ENCODE data around the gene CFAP77. TPM values are rescaled to one million over a fixed set of nuclear protein-coding genes. Genes with fewer than 3 reads are reported as not detected.

CFAP77 gene
- polyA plus RNA-seq, 1 of the 3 experiments (the other 2 are of a cell fraction) = 1.1 TPM

DNA sequence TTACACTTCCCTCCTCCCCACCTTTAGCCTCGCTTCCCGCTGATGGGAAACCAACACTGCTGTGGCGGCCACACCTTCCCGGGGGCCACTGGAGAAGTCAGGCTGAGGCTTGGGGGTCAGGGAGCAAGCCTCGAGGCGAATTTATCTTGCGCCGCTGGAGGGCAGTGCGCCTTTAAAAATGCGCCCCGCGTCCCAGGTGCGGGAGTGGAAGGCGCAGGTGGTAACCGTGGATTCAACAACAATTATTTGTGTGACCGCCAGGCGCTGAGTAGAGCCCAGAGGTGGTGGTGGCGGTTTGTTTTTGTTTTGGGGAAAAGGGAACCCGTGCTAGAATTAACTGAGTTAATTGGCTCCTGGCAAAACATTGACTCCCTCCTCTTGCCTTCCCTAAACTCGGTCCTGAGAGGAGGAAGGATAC is 1.1 kb downstream of the CFAP77 start:
- DNase-seq = peak; percentile 67
- no peaks in the 10 kb centered on the region for H3K9me3 ChIP-seq
- no peaks in the 10 kb centered on the region for H3K9me2 ChIP-seq
- CTCF ChIA-PET = interaction anchor here (0.7 to 9.5 kb wide), 6 partner anchors 90 to 388 kb away, joined by 3 to 72 read pairs (median 4); no protein-coding TSS in a partner anchor
- no peaks in the 10 kb centered on the region for H4K20me1 ChIP-seq (ENCODE audit: insufficient read depth)
- H3K4me2 ChIP-seq = no peak overlapping the region
- no peaks in the 10 kb centered on the region for H3K36me3 ChIP-seq (replicated peaks in 1 of 2; ENCODE audit: control insufficient read depth in 1 of 2, insufficient read depth in 2 of 2, low read length in 1 of 2)
- H2AFZ ChIP-seq (ENCODE audit: low read depth) = no peak overlapping the region
- POLR2A ChIA-PET = no interaction called here
- H3K9ac ChIP-seq = no peak overlapping the region
- peaks cover 9% of the 10 kb centered on the region for H3K79me2 ChIP-seq (ENCODE audit: insufficient read depth)
- H3F3A ChIP-seq (replicated peaks; ENCODE audit: insufficient read depth) = peaks cover 8% of the 10 kb centered on the region
- peaks cover 0 to 21% of the 10 kb centered on the region in 2 experiments; a peak in 2 of 4 replicates for H3K4me1 ChIP-seq (ENCODE audit: control insufficient read depth in 1 of 2, insufficient read depth in 2 of 2, low read depth in 1 of 2, low read length in 1 of 2)
- TF ChIP-seq POLR2AphosphoS5 (IDR thresholded peaks at IDR 0.05; ENCODE audit: low read depth, low read length) (no peak), YY1 (IDR thresholded peaks at IDR 0.05; ENCODE audit: low read depth) (no peak), MAX (IDR thresholded peaks at IDR 0.05; ENCODE audit: low read depth) (no peak), FOXJ3 (CRISPR knock-in tag; IDR thresholded peaks at IDR 0.05) (no peak), SMC3 (IDR thresholded peaks at IDR 0.05; ENCODE audit: low read depth, low read length) (peak; percentile 40), RAD21 (IDR thresholded peaks at IDR 0.05; ENCODE audit: low read length) (peak; percentile 71), GATA2 (CRISPR knock-in tag; IDR thresholded peaks at IDR 0.05) (no peak)
- TF ChIP-seq, protein P1, sequence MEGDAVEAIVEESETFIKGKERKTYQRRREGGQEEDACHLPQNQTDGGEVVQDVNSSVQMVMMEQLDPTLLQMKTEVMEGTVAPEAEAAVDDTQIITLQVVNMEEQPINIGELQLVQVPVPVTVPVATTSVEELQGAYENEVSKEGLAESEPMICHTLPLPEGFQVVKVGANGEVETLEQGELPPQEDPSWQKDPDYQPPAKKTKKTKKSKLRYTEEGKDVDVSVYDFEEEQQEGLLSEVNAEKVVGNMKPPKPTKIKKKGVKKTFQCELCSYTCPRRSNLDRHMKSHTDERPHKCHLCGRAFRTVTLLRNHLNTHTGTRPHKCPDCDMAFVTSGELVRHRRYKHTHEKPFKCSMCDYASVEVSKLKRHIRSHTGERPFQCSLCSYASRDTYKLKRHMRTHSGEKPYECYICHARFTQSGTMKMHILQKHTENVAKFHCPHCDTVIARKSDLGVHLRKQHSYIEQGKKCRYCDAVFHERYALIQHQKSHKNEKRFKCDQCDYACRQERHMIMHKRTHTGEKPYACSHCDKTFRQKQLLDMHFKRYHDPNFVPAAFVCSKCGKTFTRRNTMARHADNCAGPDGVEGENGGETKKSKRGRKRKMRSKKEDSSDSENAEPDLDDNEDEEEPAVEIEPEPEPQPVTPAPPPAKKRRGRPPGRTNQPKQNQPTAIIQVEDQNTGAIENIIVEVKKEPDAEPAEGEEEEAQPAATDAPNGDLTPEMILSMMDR (IDR thresholded peaks at IDR 0.05) = peak; percentile 53
- H3K4me3 ChIP-seq (ENCODE audit: low read depth in 2 of 2, low read length in 1 of 2) = no peak overlapping the region; a peak in 2 of 4 replicates
- no peaks in the 10 kb centered on the region for H3K27me3 ChIP-seq (ENCODE audit: insufficient read depth)
- H3K27ac ChIP-seq (ENCODE audit: low read depth in 2 of 2, low read length in 1 of 2) = no peak overlapping the region
- 68% methylated on average over 20 of the region's 20 CpGs for WGBS (ENCODE audit: low lambda C conversion rate)

- no peaks in the 10 kb centered on the region for H3K27me3 ChIP-seq (ENCODE audit: insufficient read depth)
- POLR2A ChIA-PET = no interaction called here
- WGBS (ENCODE audit: low lambda C conversion rate) = 55% methylated on average over 7 of the region's 8 CpGs
Measured at GRCh38 chr9:132412089-132412488, 2.1 kb downstream of the CFAP77 start.

More at GRCh38 chr9:132412089-132412488, 2.1 kb downstream of the CFAP77 start:
- Histone ChIP-seq H3K4me3 (ENCODE audit: low read depth in 2 of 2, low read length in 1 of 2) (no peak overlapping the region; a peak in 1 of 4 replicates), H3K9ac (no peak overlapping the region), H3K4me2 (no peak overlapping the region), H3F3A (replicated peaks; ENCODE audit: insufficient read depth) (peaks cover 8% of the 10 kb centered on the region), H3K79me2 (ENCODE audit: insufficient read depth) (no peaks in the 10 kb centered on the region), H3K4me1 (ENCODE audit: control insufficient read depth in 1 of 2, insufficient read depth in 2 of 2, low read depth in 1 of 2, low read length in 1 of 2) (peaks cover 0 to 17% of the 10 kb centered on the region in 2 experiments; a peak in 2 of 4 replicates), H3K9me3 (no peaks in the 10 kb centered on the region), H3K27ac (ENCODE audit: low read depth in 2 of 2, low read length in 1 of 2) (no peak overlapping the region), H3K36me3 (replicated peaks in 1 of 2; ENCODE audit: control insufficient read depth in 1 of 2, insufficient read depth in 2 of 2, low read length in 1 of 2) (no peaks in the 10 kb centered on the region), H2AFZ (ENCODE audit: low read depth) (no peak overlapping the region), H3K9me2 (no peaks in the 10 kb centered on the region), H4K20me1 (ENCODE audit: insufficient read depth) (no peaks in the 10 kb centered on the region)
- CTCF ChIA-PET = interaction anchor here (0.6 to 9.5 kb wide), 29 partner anchors 9 to 497 kb away, joined by 3 to 72 read pairs (median 4); no protein-coding TSS in a partner anchor
- DNase-seq = peak; percentile 75
- TF ChIP-seq RAD21 (IDR thresholded peaks at IDR 0.05; ENCODE audit: low read length) (peak; percentile 70), JUND (IDR thresholded peaks at IDR 0.05) (no peak), SMC3 (IDR thresholded peaks at IDR 0.05; ENCODE audit: low read depth, low read length) (peak; percentile 41; the same call in 1 of the 2 replicates)
- TF ChIP-seq, protein P1 (IDR thresholded peaks at IDR 0.05) = peak; percentile 54
